ENCODE measurements around the gene ARHGAP6.

GRCh38 chrX:11257290-11257689 is 408.4 kb downstream of the ARHGAP6 start:
- no peak for TF ChIP-seq CTCF (IDR thresholded peaks at IDR 0.05)
- TF ChIP-seq POLR2A (IDR thresholded peaks at IDR 0.05) = no peak
